ENCODE data around the gene ZNG1A.
"Not testable (repeated sequence)": the region's sequence is repeated elsewhere in the genome, so short reads cannot be mapped to it uniquely, and the experiment has no call there.

GRCh38 chr9:219036-219435, 40.2 kb upstream of the ZNG1A start:
- not testable (repeated sequence) for TF ChIP-seq CTCF (conservative IDR thresholded peaks at IDR 0.05; ENCODE audit: low read length); EZH2phosphoT487 (IDR thresholded peaks at IDR 0.05; ENCODE audit: borderline replicate concordance, low read depth, low read length)
